ENCODE results near the gene FFAR1.

DNA sequence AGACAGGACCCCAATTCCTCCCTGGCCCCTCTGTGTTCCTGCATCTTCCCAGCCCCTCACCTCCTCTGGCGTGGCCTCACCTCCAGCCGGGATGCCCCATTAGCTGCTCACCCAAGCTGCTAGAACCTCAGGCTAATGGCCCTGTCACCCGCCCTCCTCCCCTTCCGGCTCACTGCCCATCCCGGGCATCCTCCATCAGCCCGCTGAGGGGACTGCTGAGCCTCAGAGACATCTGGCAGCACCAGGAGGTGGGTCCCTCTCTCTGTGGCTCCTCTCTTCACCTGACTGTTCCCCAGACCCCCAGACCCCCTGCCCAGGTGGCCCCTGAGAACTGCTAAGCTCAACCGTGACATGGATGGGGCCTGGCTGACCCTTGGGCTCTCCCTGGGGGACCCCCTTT is 2.9 kb downstream of the FFAR1 start:
- TF ChIP-seq, protein P1, sequence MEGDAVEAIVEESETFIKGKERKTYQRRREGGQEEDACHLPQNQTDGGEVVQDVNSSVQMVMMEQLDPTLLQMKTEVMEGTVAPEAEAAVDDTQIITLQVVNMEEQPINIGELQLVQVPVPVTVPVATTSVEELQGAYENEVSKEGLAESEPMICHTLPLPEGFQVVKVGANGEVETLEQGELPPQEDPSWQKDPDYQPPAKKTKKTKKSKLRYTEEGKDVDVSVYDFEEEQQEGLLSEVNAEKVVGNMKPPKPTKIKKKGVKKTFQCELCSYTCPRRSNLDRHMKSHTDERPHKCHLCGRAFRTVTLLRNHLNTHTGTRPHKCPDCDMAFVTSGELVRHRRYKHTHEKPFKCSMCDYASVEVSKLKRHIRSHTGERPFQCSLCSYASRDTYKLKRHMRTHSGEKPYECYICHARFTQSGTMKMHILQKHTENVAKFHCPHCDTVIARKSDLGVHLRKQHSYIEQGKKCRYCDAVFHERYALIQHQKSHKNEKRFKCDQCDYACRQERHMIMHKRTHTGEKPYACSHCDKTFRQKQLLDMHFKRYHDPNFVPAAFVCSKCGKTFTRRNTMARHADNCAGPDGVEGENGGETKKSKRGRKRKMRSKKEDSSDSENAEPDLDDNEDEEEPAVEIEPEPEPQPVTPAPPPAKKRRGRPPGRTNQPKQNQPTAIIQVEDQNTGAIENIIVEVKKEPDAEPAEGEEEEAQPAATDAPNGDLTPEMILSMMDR (conservative IDR thresholded peaks at IDR 0.05): no peak
- TF ChIP-seq EZH2 (IDR thresholded peaks at IDR 0.05; ENCODE audit: low read depth): no peak

Measured in PC-9 (cell line).